ENCODE measurements around the gene CCNY.

GRCh38 chr10:35598379-35598778 is 262.1 kb downstream of the CCNY start:
- TF ChIP-seq POLR2A (IDR thresholded peaks at IDR 0.05; ENCODE audit: low read depth, low read length), result no peak
- TF ChIP-seq SPI1 (IDR thresholded peaks at IDR 0.05; ENCODE audit: low read depth, low read length), result no peak
- no peak for TF ChIP-seq POLR2AphosphoS5 (IDR thresholded peaks at IDR 0.05; ENCODE audit: low read depth, low read length)

All from GM12891 (cell line).